GM21390 (cell line): ENCODE measurements around the gene NDST3.
"Not testable (repeated sequence)": the region's sequence is repeated elsewhere in the genome, so short reads cannot be mapped to it uniquely, and the experiment has no call there.

Source experiments
- ATAC-seq: cut with Tn5 transposase; IDR thresholded peaks from one replicate; pipeline ENCODE4 v1.9.1; 2021; ENCODE audit not compliant: unreplicated experiment

Gene NDST3

DNA sequence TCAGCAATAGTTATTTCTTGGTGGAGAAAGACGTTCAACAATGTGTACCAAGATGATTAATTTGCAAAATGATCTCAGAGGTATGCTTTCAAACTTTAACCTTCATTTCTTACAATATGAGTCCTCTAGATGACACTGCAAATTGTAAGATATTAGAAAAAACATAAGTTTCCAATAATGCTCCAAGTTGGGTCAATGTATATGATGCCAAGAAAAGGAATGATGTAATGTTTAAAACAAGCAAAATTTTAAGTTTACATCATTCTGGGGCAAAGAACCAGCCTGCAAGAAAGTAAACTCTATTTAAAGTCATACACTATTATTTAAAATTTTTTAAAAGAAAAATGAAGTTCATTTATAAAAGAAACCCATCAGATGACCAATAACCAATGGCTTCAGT, 262.4 kb downstream of the NDST3 start:
- ATAC-seq, result no peak

DNA sequence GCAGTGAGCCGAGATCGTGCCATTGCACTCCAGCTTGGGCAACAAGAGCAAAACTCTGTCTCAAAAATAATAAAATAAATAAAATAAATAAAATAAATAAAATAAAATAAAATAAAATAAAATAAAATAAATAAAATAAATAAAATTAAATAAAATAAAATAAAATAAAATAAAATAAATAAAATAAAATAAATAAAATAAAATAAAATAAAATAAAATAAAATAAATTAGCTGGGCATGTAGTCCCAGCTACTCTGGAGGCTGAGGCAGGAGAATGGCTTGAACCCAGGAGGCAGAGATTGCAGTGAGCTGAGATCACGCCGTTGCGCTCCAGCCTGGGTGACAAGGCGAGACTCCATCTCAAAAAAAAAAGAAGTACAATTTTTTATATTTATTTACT, 265.3 kb downstream of the NDST3 start:
- not testable (repeated sequence) for ATAC-seq

DNA sequence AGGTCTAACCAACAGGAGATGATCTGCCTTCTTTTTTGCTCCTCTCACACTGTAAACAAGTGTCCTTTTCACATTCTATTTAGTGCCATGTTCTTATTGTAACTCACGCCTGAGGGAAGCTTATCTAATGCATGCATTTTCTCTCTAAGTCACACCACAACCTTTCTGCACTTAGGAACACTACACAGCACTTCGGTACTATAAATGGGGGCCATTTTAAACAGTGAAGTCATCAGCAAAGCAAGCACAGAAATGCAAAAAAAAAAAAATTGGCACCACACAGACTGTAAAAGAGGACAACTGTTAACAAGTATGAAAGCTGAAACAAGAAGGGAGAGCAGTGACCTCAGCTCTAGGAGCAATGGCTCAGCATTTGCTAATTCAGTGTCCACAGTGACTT, 273.4 kb downstream of the NDST3 start:
- ATAC-seq, result no peak
